ENCODE results near the gene GALNTL6.
"Not testable (repeated sequence)": the region's sequence is repeated elsewhere in the genome, so short reads cannot be mapped to it uniquely, and the experiment has no call there.

GALNTL6 gene

GRCh38 chr4:172777729-172778431 lies 964.7 kb downstream of the GALNTL6 start:
- no peak for DNase-seq

- DNase-seq = no peak
These were observed 965.4 kb downstream of the GALNTL6 start for GRCh38 chr4:172778583-172778982.

- no peak for DNase-seq
These were observed 967.4 kb downstream of the GALNTL6 start for GRCh38 chr4:172780566-172781081.

GRCh38 chr4:172785613-172786012 lies 972.4 kb downstream of the GALNTL6 start:
- DNase-seq = no peak

DNA sequence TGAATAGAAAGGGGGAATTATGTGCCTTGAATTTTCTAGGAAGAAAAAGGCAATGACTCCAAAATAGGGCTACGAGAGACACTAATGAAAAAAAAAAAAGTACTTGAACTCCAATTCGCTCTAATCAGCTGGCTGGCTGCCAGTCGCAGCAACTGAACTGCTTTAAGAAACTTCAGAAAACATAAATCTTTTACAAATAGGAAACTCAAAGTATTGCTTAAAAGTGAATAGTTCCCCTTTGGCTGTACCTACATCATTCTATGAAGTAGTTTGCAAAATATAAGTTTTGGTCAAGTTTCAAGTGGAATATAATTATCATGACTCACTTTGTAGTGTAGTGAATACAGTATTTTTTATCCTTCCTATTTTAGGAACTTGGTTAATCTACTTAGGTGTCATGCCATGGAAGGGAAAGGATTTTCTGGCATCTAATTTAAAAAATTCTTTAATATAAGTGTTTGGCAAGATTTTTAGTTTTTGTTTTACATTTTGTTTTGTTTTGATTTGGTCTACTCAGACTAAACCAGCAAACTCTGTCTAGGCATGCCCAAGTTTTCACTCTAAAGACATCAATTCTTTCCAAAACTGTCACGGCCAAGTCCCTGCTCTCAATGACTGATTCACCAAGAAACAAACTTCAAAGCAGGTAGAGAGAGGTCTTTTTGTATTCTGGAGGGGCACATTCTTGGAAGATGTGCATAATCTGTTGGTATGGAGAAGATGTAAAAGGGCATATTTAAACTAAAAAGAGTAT lies 973.0 kb downstream of the GALNTL6 start:
- DNase-seq = no peak

GRCh38 chr4:172787111-172787510 lies 973.9 kb downstream of the GALNTL6 start:
- DNase-seq = no peak

- no peak for DNase-seq
These were observed 978.6 kb downstream of the GALNTL6 start for GRCh38 chr4:172791841-172792240.

DNA sequence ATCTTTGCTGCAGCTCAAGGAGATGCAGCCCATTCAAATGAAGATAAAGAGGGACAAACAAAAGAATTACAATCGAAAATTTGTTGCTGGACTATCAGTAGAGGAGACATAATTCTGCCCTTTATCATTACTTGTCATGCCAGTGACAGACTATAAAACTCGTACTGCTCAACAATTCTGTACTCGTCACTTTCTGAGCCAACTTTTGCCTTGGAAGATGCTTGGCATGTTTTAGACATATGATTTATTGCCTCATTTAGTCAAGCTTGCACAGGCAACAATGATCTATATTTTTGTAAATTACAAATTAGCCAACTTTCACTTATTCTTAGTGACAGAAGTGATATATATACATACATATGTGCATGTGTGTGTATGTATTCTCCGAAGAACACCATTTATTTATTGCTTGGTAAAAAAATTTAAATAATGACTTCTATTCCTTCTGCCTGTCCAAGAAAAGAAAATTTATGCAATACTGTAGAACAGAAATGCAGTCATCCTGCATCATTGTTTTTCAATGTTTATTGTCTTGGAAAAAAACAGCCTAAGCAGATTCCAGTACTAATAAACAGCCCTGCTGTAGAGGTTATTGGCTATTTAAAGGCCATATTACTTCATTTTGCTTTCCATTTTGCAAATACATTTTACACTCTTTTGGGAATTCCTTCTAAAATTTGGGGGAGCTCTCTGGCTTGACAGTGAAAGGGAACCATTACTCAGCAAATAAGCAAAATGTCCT lies 980.5 kb downstream of the GALNTL6 start:
- no peak for DNase-seq

DNA sequence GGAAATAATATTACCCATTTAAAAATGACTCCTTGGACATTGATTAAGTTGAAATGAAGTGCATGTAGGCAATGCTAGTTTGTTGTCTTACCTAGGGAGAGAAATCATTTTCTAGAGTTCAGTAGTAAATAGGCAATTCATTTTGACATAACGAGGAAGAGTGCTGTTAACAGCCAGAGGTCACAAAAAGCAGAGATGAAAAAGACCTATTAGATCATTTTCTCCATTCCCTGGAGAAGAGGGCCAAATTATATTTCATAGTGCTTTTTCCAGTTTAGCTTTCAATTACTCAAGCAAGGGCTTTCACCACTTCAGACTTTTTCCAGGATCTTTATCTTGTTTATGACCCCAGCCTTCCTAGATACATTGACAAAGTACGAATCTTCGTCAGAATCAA lies 981.1 kb downstream of the GALNTL6 start:
- DNase-seq = no peak

- not testable (repeated sequence) for DNase-seq
These were observed 984.1 kb downstream of the GALNTL6 start for GRCh38 chr4:172797281-172797680.

GRCh38 chr4:172802032-172802431 lies 988.8 kb downstream of the GALNTL6 start:
- no peak for DNase-seq

DNA sequence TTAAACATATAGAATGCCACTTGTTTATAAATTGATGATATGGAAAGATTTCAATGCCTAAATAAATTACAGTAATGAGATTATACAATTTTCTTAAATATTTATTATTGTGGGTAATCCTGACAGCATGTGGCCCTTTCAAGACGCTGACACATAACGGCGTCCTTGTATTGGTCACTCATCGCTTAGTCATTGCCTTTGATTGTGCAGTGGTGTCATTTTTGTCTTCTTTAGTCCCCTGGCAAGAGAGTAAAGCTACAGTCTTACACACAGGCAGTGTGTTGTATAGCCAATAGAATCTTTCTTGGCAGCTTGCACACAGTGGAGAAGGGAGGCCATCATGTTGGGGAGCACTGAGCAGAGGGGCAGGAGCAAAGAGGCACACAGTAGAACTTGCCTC lies 993.6 kb downstream of the GALNTL6 start:
- DNase-seq = no peak

DNA sequence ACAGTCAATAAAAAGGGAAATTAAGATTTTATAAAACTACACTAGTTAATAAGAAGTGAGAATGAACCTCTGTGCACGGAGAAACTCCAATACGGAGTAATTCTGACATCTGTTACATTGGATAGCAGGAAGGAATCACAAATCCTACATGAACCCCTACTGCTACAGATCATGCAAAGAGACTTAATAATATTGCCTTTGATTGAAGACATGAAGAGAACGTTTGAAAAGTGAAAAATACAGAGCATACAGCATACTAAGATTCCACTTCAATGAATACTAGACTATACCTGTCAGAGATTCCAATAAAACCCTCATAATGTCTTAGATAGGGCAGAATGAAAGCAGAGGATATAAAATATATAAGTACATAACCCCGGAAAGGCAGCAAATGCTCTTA lies 995.0 kb downstream of the GALNTL6 start:
- DNase-seq = no peak

DNA sequence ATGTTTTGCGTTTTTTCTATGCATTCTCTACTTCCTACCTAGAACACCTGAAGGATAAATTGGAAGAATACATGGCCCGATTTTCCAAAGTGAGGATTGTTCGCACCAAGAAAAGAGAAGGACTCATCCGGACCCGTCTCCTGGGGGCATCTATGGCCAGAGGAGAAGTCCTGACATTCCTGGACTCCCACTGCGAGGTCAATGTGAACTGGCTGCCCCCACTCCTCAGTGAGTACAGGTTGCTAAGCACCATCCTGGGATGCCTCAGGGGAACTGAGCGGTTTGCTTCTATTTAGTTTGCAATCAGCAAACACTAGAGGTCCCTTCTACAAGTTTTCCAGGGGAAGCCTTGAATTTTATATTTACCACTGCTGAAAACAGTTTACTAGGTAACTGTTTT lies 996.1 kb downstream of the GALNTL6 start:
- DNase-seq = no peak

DNA sequence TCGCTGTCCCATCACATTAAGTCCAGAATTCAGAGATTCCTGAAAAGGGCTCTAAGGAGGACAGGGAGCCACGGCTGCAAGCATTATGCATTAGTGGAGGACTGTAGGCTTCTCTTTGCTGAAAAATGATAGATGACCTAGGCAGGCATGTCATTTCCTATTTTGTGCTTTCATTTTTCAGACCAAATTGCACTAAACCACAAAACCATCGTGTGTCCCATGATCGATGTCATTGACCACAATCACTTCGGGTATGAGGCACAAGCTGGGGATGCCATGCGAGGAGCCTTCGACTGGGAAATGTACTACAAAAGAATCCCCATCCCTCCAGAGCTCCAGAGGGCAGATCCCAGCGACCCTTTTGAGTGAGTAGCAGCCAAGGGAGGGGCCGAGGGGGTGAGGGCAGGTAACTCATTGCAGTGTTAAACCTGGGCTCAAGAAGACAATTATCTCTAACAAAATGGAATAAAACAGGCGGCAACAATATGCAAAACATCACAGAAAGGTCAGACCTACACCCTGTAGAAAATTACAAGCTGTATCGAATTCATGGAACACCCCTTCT lies 1000.2 kb downstream of the GALNTL6 start:
- no peak for DNase-seq

GRCh38 chr4:172815499-172816164 lies 1002.4 kb downstream of the GALNTL6 start:
- DNase-seq = no peak

- DNase-seq = no peak
These were observed 1005.7 kb downstream of the GALNTL6 start for GRCh38 chr4:172818901-172819300.

GRCh38 chr4:172819353-172819752 lies 1006.1 kb downstream of the GALNTL6 start:
- no peak for DNase-seq

GRCh38 chr4:172822331-172822730 lies 1009.1 kb downstream of the GALNTL6 start:
- no peak for DNase-seq

DNA sequence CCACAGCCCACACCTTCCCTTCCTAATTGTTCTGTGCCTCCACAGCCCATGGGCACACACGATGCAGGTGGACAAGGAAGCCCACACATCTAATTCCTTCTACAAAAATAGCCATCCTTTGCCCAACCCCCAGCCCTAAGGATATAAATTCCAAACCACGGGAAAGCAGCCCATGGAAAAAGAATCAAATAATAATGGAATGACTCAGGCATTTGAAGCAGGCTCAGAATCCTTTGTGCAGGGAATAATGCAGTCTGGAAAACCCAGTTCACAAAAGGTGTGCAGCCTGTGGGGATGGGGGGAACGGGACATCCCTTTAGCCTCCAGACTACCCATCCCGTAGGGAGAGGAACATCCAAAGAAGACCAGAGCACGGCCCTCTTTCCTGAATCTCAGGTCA lies 1013.1 kb downstream of the GALNTL6 start:
- no peak for DNase-seq

GRCh38 chr4:172826861-172827260 lies 1013.7 kb downstream of the GALNTL6 start:
- DNase-seq = no peak

- DNase-seq = no peak
These were observed 1017.1 kb downstream of the GALNTL6 start for GRCh38 chr4:172830295-172830764.

DNA sequence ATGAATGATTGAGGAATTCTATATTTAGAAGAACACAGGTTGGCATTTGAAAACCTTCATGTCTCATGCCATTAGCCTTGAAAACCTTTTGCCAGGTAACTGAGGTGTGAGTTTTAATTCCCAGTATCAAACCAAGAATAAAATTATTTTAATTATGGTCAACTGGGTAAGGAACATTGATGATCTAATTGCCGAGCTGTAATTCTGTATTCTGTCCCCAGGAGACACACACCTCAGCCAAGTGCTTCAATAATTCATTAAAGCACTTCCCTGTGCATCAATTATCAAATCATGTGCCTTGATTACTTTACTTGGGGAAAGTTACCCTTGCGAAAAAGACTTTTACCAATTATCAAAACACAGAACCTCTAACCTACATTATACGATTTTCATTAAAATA lies 1023.5 kb downstream of the GALNTL6 start:
- DNase-seq = no peak

Data from GOT3 (cell line).